ENCODE results near the gene PARD3B.

Gene PARD3B

DNA sequence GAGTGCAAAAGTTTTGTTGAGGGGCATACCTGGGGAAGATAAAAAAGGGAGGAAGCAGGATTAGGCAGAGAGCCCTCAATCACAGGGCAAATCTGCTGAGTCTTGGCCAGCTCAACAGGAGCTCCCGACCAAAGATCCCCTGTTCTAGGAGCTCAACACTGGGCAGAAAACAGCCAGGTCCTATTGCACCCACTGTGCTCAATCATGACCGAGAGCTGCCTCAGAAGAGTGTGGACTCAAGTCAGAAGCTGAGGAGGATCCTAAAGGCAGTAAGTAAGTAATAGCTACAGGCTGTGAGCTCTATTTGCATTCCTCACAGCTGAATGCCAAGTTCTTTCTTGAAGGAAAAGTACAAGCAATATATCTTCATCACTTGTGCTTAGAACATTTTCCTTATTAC, 802.6 kb downstream of the PARD3B start:
- no peak for DNase-seq (ENCODE audit: low spot score)

DNA sequence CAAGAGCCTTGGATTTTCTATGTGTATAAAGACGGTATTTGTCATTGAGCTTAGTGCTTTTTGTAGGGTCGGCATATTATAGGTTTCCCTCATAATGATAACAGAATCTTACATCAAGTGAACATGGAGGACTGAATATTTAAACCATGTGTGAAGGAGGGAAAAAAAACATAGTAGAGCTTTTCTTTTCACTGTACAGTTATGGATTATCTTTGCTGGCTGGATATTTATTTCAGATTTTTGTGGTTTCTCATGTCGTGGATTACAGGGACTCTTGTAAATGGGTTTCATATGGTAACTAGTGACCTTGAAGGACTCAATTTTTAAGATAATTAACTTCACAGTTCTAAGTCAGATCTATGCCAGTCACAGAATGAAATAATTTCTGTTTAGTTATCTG, 806.8 kb downstream of the PARD3B start:
- no peak for DNase-seq (ENCODE audit: low spot score)

DNA sequence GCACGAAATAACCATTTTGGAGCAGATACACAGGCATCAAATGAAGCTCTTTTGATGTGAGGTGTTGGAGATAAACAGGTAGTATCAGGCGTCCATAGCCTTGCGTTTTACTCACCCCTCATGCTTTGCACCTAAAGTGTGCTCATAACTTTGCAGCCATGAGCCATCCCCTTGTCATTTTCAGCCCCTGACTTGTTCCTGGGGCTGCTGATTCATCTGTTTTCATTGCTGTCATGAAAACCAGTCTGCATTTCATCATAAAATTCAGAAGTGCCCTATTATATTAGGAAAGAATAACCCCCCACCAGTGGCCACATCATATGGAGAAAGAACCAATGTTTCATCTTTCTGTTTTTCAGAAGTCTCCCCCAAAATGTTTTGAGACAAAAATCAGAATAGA, 807.3 kb downstream of the PARD3B start:
- no peak for DNase-seq (ENCODE audit: low spot score)

DNA sequence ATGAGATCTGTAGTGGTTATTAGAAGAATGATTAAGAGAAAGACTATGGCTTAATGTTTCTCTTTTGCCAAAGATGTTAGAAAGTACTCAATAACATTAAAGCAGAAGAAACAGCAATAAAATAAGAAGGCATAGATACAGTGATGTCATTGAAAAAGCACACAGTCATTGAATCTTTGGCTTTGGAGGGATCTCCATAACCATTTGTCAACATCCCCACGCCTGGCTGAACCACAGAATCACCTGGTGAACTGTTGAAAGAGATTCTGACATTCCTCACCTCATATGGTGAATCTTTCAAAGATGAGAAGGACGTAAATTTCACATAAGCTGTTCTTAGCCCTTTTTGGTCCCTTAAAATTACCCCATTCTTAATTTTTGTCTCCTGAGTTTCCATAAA, 812.5 kb downstream of the PARD3B start:
- no peak for DNase-seq (ENCODE audit: low spot score)

DNA sequence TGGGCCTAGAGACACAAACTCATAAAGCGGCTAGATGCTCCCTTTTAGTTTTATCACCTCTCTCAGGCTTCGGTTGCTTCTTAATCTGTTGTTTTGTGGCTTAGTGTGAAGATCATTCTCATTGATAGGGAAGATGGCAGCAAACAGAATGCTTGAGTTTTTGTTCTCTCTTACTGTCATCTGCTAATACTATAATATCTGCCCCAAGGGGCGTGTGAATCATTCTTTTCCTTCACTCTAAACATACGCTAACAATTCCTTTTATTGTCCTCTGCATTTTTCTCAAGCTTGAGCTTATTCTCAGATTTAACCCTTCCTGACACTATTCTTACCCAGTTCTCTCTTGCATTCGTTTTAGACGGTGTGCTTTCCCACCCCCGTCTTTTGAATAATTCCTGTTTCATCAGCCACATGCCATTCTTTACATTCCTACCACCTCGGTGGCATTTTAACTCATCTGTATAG, 813.1 kb downstream of the PARD3B start:
- no peak for DNase-seq (ENCODE audit: low spot score)

DNA sequence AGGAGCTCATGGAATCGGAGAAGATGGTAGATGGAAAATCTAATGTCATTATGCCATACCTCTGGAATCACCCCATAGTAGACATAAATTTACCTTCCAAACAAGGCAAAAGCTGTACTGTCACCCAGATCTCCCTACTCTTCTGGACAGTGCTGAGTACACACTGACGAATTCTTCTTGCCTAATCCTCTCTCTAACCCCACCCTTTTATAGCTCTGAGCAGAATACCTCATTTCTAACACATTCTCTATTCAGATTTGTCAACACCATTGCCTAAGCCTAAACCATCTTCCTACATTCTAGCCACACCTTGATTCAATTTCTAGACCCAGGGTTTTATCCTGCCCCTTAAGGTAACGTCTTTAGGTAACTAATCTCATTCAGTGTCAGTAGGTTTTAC, 816.0 kb downstream of the PARD3B start:
- DNase-seq (ENCODE audit: low spot score): no peak

DNA sequence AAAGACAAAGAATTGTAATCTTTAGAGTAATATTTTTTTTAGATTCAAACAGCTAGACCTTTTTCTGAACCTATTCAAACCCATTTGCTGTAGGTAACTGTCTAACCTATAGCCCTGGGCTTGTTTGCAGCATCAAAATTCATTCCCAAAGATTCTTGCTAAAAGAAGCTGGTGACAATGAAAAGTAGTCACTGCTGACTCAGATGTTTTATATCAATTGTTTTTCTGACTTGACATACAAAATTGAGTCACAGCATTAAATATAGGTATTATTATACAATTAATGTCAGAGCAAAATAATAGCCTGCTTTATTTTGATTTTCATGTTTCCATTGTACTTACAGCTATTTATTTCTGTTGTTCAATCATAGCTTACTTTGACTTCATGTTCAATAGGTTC, 816.7 kb downstream of the PARD3B start:
- DNase-seq (ENCODE audit: low spot score): no peak

DNA sequence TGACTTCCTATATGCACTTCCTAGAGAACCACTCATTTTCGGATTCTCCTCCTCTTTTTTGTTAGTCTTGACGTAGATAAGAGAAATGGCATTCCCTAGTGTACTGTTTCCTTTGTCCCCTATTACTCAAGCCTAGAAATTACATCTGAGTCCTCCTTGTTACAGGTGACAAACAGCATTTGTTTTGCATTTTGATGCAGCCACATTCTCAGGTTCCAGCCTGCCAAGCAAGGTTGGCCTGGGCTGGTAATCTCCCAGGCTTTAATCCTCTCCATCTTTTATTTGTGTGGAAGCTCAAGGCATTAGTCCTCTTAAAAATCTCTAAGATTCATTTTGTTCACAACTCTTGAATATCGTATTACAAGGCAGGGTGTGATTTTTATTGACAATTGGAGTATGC, 819.0 kb downstream of the PARD3B start:
- DNase-seq (ENCODE audit: low spot score): no peak

DNA sequence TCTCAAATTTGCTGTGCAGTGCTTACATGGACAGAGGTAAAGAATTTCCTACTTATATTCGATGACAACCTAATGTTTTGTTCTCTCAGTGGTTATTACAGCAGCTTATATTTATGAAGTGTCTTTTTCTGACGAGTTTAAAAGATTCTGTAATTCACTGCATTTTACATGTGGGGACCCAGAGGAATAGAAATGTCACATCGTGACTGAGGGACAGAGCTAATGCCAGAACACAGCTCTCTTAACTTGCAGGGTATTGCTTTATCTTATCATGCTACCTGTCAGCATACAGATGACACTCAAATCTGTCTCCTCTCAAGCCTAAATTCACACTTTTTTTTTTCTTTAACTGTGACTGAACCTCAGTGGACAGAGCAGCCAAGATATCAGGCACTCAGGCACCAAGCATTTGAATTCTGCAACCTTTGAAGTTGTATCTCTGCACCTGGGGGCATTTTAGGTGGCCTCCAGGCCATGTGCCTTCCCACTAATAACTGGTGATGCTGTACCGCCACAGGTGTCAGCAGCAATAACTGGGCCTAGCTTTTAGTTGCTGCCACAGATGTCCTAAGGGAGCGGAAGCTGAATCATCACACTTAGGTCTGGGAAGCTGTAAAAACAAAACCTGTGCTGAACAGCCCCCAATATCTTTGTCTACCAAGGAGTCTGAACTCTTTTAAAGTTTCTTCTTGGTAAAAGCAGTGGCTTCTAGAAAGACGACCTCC, 821.2 kb downstream of the PARD3B start:
- DNase-seq (ENCODE audit: low spot score): no peak

DNA sequence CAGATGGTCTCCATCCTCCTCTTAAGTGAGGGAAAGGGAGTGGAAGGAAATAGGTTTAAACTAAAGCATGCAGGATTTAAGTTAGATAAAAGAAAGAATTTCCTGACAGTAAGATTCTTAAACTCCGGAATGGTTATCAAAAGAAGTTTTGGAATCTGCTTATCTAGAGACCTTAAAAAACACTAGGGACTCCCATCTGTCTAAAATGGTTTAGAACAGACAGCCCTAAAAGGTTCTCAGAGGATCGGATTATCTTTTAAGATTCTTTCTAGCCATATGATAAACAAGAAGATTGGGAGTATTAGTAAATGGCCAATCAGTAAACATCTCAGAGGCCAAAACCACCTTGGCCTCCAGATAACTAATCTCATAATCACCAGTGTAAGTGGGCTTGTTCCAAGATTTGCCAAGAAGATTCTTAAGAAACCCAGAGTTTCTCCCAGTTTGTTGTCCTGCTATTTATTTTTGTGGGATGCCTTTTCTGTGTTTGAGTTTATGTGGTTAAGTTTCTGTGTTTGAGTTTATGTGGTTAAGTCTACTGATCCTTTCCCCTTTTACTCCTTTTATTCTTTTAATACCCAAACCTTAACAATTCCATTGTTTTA, 822.2 kb downstream of the PARD3B start:
- DNase-seq (ENCODE audit: low spot score): no peak

DNA sequence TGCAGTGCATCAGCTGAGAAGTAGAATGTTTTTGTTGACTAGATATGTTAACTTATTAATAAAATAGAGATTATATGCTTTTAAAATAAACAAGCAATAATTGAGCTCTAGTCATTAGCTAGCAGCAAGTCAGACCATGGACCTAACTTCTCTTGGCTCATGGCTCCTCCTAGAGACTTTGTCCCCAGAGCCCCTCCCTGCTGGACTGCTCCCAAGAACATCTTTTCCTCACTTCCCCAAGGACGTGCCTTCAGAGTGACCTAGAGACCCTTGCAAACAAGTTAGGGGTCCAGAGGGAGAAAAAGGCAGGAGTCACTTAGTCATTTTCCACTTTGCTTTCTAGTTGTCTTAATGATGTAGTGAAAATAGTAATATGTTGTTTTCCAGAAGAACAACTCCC, 824.5 kb downstream of the PARD3B start:
- no peak for DNase-seq (ENCODE audit: low spot score)

DNA sequence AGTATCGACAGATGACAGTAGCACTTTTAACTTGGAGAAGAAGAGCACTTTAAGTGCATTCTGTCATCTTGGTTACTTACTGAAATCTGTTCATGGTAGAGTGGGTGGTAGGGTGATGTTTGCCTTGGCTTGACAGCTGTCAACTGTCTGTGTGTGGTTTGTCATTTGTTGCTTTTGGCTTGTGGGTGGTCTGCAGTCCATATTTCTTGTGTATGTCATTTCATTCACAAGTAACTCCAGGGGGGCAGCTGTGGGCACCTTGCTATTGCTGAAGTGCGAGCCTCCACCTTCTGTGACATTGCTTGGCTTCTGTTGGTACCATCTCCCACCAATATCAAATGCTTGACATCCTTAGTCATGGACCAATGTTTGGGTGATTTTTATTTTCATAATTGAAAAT, 825.5 kb downstream of the PARD3B start:
- no peak for DNase-seq (ENCODE audit: low spot score)

DNA sequence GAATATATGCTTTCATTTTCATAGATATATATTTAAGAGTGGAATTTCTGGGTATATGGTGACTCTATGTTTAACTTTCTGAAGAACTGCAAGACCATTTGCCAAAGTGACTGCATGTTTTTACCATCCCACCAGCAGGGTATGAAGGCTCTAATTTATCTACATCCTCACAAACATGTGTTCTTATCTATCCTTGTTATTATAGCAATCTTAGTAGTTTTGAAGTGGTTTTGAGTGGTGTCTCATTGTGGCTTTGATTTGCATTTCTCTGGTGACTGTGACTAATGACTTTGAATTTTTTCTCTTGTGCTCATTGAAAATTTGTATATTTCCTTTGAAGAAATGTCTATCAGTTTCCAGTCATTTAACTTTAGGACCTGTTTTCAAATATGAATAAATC, 826.9 kb downstream of the PARD3B start:
- DNase-seq (ENCODE audit: low spot score): no peak

DNA sequence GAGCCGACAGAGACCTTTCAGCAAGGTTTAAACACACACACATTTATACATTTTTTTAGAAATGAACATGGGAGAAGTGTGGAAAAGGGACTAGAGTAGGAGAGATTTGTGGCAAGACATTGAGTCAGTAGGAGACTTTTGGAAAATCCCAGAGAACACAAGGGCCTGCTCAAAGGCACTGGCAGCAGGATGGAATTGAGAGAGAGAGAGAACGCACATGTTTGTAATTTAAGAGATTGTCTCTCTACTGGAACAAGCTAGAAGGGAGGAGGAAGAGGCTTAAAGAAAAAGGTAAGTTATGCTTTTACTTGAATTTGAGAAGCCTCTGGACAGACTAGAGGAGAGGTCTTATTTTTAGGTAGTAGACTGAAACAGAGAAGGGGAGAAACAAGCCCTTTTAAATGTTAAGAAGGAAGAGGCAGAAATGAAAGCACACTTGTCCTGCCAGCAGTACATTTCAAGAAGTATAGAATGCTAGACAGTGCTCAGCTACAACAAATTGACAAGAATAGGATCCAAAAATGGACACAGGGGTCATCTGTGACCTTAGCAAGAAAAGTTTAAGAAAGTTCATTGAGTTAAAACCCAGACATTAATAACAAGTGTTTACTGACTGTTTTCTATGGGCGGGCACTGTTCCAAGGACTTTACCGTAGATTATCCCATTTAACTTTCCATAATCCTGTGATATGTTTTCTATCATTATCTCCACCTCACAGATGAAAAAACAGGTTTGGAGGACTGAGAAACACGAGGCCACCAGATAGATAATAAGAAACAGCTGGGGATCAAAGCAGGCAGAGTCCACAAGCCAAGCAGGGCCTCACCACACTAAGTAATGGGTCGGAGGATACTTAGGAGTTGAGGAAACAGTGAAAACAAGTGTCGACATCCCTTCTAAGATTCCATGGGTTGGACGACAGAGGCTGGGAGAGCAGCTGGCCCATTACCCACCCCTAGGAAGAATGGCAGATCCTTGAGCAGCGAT, 830.5 kb downstream of the PARD3B start:
- DNase-seq (ENCODE audit: low spot score): no peak

DNA sequence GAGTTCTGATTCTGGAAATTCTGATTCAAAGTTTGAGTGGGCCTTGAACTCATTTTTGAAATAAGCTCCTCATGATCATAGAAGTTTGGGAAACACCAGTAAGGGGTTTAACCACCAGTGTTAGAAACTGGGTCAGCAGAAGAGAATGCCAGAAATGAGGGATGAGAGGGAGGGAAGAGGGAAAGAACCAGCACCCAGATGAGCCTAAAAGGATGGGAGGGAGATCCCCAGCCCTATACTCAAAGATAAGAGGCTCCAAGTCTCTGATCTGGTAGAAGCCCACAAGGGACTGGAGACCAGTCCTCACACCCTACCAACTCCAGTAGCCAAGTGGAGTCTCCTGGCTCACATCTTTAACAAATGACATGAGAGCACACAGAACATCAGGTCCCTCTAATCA, 832.0 kb downstream of the PARD3B start:
- DNase-seq (ENCODE audit: low spot score): no peak

DNA sequence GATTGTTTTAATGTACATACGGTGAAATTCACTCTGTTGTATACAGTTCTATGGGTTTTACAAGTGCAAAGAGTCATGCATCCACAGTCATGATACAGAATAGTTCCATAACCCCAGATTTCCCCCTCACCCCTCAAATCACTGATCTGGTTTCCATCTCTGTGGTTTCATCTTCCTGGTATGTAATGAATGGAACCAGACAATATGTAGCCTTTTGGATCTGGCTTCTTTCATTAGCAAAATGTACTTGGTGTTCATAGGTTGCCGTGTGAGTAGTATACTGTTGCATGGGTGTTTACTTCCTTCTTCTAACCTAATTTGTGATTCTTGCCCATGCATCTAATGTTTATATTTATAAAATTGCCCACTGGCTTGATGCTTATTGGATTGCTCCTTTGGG, 838.3 kb downstream of the PARD3B start:
- no peak for DNase-seq (ENCODE audit: low spot score)

DNA sequence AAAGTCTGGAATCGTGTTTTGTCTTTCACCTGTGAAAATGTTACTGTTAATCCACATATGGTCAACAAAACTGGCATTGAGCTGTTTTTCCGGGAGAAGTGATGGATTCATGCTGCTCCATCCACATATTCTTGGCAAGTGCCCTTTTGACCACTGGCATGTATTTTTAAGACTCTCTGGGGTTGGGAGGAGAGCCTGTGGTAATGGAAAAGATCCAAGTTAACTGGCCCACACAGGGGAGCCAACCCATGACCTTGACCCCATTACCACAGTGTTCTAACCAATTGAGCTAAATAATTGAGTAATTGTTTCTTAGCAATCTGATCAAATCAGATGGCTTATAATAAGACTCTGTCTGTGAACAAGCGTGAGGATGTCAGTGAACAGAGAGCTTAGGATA, 840.8 kb downstream of the PARD3B start:
- no peak for DNase-seq (ENCODE audit: low spot score)

DNA sequence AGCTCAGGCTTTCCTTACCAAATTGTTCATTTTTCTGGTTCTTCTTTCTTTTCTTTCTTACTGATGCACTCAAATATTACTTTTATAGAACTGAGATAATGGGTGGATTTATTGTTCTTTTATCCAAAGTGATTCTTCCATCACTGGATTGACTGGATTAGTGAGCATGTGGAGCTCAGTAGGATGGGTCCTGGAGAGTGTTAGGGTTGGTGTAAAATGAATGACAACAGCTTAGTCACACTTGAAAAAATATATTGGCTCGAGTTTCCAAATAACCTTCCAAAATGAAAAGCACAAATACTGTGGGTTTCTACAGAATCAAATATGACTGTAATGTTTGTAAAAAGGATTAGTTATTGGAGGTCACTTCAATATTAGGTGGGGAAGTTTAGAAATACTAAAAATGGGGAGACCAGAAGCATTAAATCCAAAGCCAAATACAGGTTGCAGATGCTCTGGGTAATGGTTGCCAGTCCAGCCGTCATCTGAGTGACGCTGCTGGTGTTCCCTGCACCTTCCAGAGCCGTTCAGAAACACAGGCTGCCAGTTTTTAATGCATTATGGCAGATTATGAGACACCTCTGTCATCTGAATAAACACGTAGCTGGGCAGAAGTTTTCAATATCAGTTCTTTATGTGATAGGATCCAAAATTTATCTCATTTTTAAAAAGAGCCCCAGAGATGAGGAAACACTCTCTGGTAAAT, 842.2 kb downstream of the PARD3B start:
- no peak for DNase-seq (ENCODE audit: low spot score)

DNA sequence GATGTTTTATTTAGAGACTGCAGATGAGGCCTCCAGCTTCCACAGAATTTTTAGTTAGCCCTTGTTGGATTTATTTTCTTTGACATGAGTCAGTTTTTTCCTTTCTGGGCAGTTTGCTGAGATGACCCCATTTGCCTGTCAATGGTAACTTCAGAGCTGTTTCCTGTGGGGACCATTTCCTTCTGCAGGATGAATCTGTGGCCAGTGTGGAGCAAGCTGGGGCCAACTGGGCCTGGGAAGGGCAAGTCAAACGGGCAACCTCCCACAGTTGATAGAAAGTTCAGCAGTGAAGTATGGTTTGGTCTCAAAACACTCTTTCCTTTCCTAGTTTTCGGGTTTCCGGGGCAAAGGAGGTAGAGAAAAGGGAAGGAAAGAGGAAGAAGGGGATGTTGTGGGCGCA, 845.6 kb downstream of the PARD3B start:
- DNase-seq (ENCODE audit: low spot score): no peak

DNA sequence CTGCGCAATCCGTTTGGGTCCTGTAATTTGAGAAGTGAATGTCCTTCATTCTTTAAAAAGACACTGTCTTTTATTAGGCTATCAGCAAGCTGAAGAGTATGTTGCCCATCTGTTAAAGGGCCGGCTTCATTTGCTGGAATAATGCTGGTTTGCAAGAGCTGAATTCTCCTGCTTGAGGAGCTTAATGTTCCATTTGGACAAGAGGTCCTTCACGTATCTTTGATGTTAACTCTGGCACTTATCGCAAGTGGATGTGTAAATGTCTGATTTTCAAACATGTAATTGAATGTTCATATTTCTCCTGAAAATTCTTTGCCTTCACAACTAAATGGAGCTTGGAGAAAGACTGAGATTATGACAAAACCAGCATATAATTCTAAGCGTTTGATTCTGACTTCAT, 856.2 kb downstream of the PARD3B start:
- DNase-seq (ENCODE audit: low spot score): no peak

DNA sequence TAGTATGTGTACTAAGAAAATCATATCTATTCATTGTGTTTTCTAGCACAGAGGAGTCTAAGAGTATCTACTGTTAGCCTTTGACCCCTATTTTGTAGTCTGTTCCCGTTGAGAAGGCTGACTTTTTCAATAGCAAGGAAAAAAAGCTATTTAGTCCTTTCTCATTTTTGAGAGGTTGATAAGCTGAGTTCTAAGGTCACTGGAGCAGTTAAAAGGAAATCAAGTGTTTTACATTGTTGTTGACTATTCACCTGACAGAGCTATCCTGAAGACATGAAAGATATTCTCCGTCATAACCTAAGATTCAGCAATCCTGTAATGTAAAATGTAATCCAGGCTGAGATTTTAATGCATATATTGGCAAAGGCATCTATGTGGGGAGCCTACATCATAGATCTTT, 856.7 kb downstream of the PARD3B start:
- no peak for DNase-seq (ENCODE audit: low spot score)

DNA sequence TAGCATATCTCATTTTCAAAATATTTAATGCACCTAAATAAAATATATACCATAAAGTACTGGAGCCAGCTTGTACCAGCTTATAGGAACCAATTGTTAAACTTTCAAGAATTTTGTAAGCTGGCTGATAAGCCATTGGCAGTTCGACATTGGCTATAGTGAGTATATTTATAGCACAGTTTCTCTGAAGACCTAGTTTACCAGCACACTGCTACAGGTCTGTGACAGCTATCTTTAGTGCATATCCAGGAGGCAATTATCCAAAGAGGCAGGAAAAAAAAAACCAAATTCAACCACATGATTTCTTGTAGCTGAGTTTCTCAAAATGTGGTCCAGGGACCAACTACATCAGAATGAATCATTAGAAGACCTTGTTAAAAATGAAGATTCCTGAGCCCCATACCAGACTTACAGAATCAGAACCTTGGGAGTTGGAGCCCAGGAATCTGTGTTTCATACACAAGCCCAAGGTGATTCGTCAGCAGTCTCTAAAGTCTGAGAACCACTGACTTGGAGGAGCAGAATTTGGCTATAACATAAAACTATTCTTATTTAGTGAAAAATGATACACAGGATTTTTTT, 858.1 kb downstream of the PARD3B start:
- DNase-seq (ENCODE audit: low spot score): no peak

All from CD4-positive, alpha-beta T cell treated with Interleukin-2 at 100 ng/mL for 4 hours (primary cell).